GM23248 (cell line): ENCODE data around the gene SLC16A3.

Source experiments
- EZH2 ChIP-seq: fragments of 200-600 bp; sonication (generic); IDR thresholded peaks from 2 replicates; pipeline ENCODE4 v1.6.1; 2018; ENCODE audit warnings: antibody characterized with exemption, mild to moderate bottlenecking; ENCODE audit not compliant: insufficient read depth, poor library complexity, severe bottlenecking
- EZH2phosphoT487 ChIP-seq: fragments of 200-600 bp; sonication (generic); IDR thresholded peaks from 2 replicates; pipeline ENCODE4 v1.6.1; 2018; ENCODE audit warnings: antibody characterized with exemption, moderate library complexity, mild to moderate bottlenecking, low read depth; ENCODE audit not compliant: insufficient read depth

DNA sequence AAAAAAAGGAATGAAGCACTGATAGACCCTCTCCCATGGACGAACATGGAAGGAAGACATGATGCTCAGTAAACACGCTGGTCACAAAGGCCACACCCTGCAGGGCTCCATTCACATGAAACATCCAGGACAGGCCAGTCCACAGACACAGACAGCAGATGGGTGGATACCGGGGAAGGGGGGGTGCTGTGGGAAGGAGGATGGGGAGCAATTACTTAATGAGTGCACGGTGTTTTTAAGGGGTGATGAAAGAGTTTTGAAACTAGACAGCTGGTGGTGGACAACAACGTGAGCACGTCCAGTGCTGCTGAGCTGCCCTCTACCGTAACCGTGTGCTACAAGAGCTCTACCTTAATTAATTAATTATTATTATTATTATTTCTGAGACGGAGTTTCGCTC is 6.0 kb upstream of the SLC16A3 start:
- no peak for TF ChIP-seq EZH2
- TF ChIP-seq EZH2phosphoT487: no peak
